ENCODE measurements around the gene DPAGT1. TPM values are rescaled to one million over a fixed set of nuclear protein-coding genes. Genes with fewer than 3 reads are reported as not detected.

DPAGT1 gene
- 59.2 and 62.5 TPM in 2 replicates for polyA plus RNA-seq (2011; rRNA removed)
- polyA minus RNA-seq (2011; rRNA and poly(A)+ RNA removed): 66.5 and 79.0 TPM in 2 replicates

- no peak for TF ChIP-seq CTCF (IDR thresholded peaks at IDR 0.05; ENCODE audit: low read depth, low read length)
- CTCF ChIA-PET: interaction anchor here (0.6 to 2.3 kb wide), 15 partner anchors 10 to 272 kb away, joined by 3 to 25 read pairs (median 4); partner anchors contain the start of genes C1QTNF5, HINFP and NLRX1
Observed at GRCh38 chr11:119101759-119102423, at the start of gene DPAGT1. Gene DPAGT1, minus strand, starts transcription at chr11:119101853. Its CDS starts 198 bp downstream, at chr11:119101655.

GRCh38 chr11:119149786-119150275, 48.2 kb upstream of the DPAGT1 start:
- Histone ChIP-seq H3K27me3 (ENCODE audit: control insufficient read depth, insufficient read depth, low read length) (peaks cover 39% of the 10 kb centered on the region), H3K27ac (ENCODE audit: low read depth, low read length) (no peak overlapping the region), H3K4me3 (ENCODE audit: low read depth, low read length) (peak overlapping the region; percentile 61), H3K9me3 (ENCODE audit: control insufficient read depth, insufficient read depth, low read length) (no peaks in the 10 kb centered on the region; the same call in 1 of the 2 replicates)
- CTCF ChIA-PET: no interaction called here
- TF ChIP-seq CTCF (IDR thresholded peaks at IDR 0.05; ENCODE audit: low read depth, low read length): no peak
- DNase-seq (ENCODE audit: low read depth, low spot score): no peak
- POLR2A ChIA-PET: no interaction called here

More at GRCh38 chr11:119101759-119102423, at the start of gene DPAGT1:
- Histone ChIP-seq H3K27ac (ENCODE audit: low read depth, low read length) (peak within 1 kb of the TSS; percentile 93), H3K4me3 (ENCODE audit: low read depth, low read length) (peak within 1 kb of the TSS; percentile 87), H3K9me3 (ENCODE audit: control insufficient read depth, insufficient read depth, low read length) (no peaks in the 10 kb centered on the region), H3K27me3 (ENCODE audit: control insufficient read depth, insufficient read depth, low read length) (no peaks in the 10 kb centered on the region)
- peak; percentile 91 for DNase-seq (ENCODE audit: low read depth, low spot score)
- POLR2A ChIA-PET: interaction anchor here (0.6 to 1.8 kb wide), 10 partner anchors 8 to 236 kb away, joined by 3 to 21 read pairs (median 5); partner anchors contain the start of genes HINFP, HMBS, HYOU1 and MCAM

- Histone ChIP-seq H3K27me3 (ENCODE audit: control insufficient read depth, insufficient read depth, low read length) (peaks cover 39% of the 10 kb centered on the region), H3K27ac (ENCODE audit: low read depth, low read length) (no peak within 1 kb of the TSS), H3K9me3 (ENCODE audit: control insufficient read depth, insufficient read depth, low read length) (no peaks in the 10 kb centered on the region; the same call in 1 of the 2 replicates), H3K4me3 (ENCODE audit: low read depth, low read length) (peak within 1 kb of the TSS; percentile 61)
- TF ChIP-seq CTCF (IDR thresholded peaks at IDR 0.05; ENCODE audit: low read depth, low read length): no peak
- CTCF ChIA-PET: no interaction called here
- DNase-seq (ENCODE audit: low read depth, low spot score): no peak
- POLR2A ChIA-PET: no interaction called here
Observed at GRCh38 chr11:119149018-119149785, 47.5 kb upstream of the DPAGT1 start, which contains the start of gene ABCG4. Gene ABCG4, plus strand, starts transcription at chr11:119149052. Its CDS starts 914 bp downstream, at chr11:119149966.

GRCh38 chr11:119148720-119149017, 47.0 kb upstream of the DPAGT1 start:
- Histone ChIP-seq H3K27me3 (ENCODE audit: control insufficient read depth, insufficient read depth, low read length) (peaks cover 39% of the 10 kb centered on the region), H3K9me3 (ENCODE audit: control insufficient read depth, insufficient read depth, low read length) (no peaks in the 10 kb centered on the region; the same call in 1 of the 2 replicates), H3K27ac (ENCODE audit: low read depth, low read length) (no peak overlapping the region), H3K4me3 (ENCODE audit: low read depth, low read length) (peak overlapping the region; percentile 61)
- TF ChIP-seq CTCF (IDR thresholded peaks at IDR 0.05; ENCODE audit: low read depth, low read length): no peak
- no peak for DNase-seq (ENCODE audit: low read depth, low spot score)
- CTCF ChIA-PET: no interaction called here
- POLR2A ChIA-PET: no interaction called here

All from AG04450 (cell line).